GM19324 (cell line): ENCODE measurements around the gene ERP27.

Experiments used
- ATAC-seq: cut with Tn5 transposase; IDR thresholded peaks from one replicate; pipeline ENCODE4 v1.9.1; 2021; ENCODE audit warnings: mild to moderate bottlenecking, moderate library complexity; ENCODE audit not compliant: unreplicated experiment, low FRiP score

The ERP27 gene

GRCh38 chr12:14942196-14942931 lies 4.0 kb upstream of the ERP27 start:
- no peak for ATAC-seq

DNA sequence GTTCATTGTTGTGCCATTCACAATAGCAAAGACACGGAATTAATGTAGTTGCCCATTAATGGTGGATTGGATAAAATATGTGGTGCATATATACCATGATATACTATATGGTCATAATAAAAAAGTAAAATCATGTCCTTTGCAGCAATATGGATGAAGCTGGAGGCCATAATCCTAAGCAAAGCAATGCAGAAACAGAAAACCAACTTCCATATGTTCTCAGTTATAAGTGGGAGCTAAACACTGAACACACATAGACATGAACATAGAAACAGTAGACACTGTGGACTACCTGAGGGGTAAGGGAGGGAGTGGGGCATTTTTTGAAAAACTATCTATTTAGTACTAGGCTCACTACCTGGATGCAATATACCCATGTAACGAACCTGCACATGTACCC lies 3.0 kb upstream of the ERP27 start:
- no peak for ATAC-seq

DNA sequence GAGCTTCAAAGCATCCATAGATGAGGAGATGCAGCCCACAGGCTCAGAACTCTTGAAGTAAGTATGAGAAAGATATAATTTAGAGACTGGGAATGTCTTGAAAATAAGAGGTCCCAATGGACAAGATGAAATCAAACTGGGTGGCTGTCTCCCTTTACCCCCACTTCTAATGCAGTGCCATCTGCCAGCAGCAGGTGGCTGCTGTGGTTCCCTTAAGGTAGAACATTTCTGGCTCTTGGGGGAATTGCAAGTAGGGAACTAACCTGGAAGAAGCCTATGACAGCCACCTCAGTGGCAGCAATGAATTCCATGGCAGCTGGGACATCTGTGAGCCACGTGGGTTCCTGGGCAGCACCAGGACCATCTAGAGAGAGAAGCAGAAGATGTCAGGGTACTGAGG lies 648 bp downstream of the ERP27 start:
- no peak for ATAC-seq

DNA sequence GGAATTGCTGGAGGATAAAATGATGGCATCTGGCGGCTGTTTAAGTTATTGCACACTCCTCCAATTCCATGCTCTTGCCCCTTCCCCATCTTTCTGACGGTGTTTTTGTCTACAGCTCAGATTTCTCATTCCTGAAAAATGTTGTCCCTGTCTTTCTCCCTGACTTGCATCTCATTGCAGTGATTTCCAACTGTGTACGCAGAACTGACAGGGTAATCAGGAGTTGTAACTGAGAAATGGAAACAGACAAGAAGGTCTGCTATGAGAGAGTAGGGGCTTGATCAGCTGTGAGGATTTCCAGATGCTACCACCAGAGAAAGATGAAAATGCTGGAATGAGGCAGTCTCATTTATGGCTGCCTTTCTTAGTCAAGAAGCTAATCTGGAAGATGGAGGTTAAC lies 1.3 kb downstream of the ERP27 start:
- no peak for ATAC-seq

DNA sequence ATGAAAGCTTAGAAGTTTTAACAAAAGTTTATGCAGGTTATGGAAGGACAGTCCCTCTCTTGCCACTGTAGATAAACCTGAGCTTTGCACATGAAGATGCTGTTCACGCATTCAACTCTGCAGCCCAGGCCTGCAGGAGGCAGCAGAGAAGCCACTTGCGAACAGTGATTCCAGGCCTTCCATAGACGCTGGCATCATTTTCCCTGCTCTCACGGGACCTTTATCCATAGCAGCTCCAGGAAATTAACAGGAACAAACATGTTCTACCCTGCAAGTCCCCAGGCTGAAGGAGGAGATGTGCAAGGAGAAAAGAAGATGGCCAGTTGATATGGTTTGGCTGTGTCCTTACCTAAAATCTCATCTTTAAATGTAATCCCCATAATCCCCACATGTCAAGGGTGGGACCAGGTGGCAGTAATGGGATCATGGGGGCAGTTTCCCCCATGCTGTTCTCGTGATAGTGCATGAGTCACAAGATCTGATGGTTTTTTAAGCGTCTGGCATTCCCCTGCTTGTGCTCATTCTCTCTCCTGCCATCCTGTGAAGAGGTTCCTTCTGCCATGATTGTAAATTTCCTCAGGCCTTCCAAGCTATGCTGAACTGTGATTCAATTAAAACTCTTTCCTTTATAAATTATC lies 2.0 kb downstream of the ERP27 start:
- ATAC-seq = no peak

GRCh38 chr12:14935031-14935430 lies 3.3 kb downstream of the ERP27 start:
- no peak for ATAC-seq

GRCh38 chr12:14934511-14934910 lies 3.8 kb downstream of the ERP27 start:
- no peak for ATAC-seq

DNA sequence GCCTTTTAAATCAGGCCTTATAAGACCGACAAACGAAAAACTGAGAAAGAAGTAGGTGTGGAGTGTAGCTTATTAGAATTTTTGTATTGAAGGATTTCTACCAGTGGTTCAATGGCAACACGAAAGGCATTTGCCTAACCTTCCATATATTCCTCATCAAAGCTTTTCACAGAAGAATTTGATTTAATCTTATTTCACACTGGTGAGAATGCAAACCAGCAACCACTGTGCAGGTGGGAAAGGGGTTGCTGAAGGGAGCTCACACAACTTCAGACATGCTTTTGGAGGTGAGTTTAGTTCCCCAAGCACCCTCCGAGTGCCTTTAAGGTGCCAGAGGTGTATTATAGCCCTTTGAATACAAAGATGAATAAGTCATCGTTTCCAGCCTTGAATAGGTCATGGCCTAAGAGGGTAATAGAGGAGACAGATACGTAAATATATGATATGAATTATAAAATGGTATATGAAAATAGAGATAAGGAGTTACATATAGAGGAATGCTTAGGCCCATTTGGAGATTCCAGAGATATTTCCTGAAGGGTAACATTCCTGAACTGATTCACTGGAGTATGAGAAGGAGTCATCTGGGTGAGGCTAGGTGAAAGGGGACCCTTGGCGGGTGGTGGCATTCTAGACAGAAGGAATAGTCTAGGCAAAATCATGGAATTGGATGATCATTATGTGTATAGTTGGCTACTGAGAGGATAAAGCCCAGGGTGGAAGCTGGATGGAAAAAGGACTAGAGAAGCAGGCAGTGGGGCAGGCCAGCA lies 6.4 kb downstream of the ERP27 start:
- ATAC-seq = no peak

- ATAC-seq = no peak
These were observed 7.0 kb downstream of the ERP27 start for GRCh38 chr12:14931359-14931758.

DNA sequence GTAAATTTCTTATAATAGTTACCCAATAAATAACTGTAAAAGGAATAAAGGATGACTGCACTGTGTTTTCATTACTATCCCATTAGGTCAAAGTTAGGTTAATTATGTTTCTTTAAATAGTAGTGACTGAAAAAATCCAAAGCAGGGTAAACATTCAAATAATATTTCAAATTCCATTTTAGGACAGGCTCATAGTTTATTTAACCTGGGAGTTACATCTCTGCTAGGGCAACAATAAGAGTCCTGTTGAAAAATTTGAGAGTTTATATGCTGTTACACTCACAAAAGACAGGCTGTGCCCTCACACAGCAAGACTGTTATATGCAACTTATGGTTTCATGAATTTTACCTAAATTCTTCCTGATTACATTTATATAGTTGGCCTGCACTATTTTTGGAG lies 8.0 kb downstream of the ERP27 start:
- no peak for ATAC-seq

- no peak for ATAC-seq
These were observed 9.4 kb downstream of the ERP27 start for GRCh38 chr12:14928931-14929330.

GRCh38 chr12:14927267-14927666 lies 11.1 kb downstream of the ERP27 start:
- ATAC-seq = no peak

- no peak for ATAC-seq
These were observed 13.8 kb downstream of the ERP27 start for GRCh38 chr12:14924541-14924940.

DNA sequence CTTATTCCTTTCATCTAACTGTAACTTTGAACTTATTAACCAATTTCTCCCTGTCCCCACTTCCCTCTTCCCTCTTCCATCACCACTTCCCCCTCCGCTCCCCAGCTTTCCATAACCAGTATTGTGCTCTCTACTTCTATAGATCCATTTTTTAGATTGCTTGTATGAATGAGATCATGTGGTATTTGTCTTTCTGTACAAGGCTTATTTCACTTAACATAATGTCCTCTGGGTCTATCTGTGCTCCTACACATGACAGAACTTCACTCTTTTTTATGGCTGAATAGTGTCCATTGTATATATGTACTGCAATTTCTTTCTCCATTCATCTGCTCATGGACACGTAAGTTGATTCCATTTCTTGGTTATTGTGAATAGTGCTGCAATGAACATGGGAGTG lies 14.4 kb downstream of the ERP27 start:
- no peak for ATAC-seq

DNA sequence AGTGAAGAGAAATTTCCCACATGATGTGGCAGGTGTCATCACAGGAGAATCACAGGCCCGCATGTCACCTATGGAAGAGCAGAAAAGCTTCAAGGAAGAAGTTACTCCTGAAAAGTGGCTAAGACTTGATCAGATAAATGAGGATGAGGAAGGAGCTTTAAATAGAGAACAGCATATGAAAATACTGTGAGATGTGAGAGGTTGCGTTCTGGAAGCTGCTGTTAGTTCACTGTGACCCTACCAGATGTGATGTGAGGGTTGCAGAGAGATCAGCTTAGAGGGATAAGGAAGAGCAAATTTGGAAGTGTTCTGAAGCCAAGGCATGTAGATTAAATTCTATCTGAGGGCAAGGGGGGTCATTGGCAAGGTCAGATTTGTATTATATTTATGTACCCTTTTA lies 17.1 kb downstream of the ERP27 start:
- ATAC-seq = peak; percentile 67

DNA sequence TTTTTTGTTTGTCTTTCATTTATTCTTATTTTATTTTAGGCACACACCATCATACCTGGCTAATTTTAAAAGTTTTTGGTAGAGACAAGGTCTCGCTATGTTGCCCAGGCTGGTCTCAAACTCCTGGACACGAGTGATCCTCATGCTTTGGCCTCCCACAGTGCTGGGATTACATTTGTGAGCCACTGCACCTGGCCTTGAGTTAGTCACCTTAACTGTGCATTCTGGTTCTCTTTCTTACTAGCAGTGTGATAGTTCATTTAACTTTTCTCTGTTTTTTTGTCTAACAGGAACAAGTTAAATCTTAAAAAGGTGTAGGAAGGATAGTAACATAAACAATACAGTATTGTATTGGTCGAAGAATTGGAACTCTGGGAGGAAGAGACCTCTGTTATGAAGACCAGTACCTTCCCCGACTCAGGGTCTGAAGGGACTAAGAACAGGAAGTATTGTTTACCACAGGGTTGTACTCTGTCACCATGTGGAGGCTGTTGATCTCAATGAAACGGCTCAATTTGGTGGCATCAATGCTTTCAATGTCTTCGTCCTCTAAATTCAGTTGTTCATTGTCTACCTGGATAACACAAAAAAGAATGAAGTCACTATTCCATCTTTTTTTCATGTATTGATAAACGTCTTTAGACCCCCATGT lies 17.7 kb downstream of the ERP27 start:
- ATAC-seq = peak; percentile 74

GRCh38 chr12:14919455-14919854 lies 18.9 kb downstream of the ERP27 start:
- no peak for ATAC-seq

DNA sequence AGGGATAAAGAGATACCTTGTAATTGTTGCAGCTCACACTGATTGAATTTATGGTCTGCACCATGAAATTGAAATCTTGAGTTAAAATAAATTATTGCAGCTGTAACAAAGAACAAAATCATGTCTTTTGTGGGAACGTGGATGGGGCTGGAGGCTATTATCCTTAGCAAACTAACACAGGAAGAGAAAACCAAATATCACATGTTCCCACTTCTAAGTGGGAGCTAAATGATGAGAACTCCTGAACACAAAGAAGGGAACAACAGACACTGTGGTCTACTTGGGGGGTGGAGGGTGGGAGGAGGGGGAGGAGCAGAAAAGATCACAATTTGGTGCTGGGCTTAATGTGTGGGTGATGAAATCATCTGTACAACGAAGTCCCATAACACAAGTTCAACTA lies 22.6 kb downstream of the ERP27 start:
- no peak for ATAC-seq

DNA sequence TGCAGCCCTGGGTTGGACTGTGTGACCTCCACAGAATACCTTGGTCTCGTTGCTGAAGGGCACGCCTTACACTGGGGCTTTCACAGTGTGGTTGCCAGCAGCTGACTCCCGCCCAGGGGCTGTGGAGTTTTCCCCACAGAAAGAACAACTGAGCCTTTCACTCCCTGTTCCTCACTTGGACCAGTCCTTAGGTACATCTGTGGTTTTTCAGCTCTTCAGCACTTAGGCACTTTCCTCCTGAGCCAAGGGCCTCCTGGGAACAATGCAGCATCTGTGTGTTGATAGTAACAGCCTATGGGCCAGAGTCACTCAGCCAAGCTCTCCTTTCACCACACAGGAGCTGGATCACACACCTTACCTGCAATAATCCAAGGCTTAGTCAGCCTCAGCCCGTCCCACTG lies 25.0 kb downstream of the ERP27 start:
- no peak for ATAC-seq

DNA sequence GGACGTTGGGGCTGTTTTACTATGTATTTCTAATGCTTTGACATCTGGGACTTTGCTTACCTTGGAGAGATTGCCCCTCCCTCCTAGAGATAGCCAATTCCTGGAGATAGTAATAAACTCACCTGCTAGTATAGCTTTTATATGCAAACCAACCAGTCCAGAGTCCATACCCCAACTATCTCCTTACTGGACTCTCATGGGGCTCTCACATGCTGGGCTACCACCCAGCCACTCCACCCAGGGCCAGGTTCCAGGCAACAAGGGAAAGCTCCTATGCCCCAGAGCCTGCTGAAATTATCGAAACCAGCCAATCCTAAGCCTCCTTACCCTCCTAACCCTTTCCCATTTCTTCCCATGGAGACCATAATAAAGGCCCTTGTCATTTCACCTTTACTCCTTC lies 27.2 kb downstream of the ERP27 start:
- ATAC-seq = no peak
